GM23248 (cell line): ENCODE results near the gene MAPK8IP1.

ENCODE experiments used
- EZH2 ChIP-seq: fragments of 200-600 bp; sonication (generic); IDR thresholded peaks from 2 replicates; pipeline ENCODE4 v1.6.1; 2018; ENCODE audit warnings: antibody characterized with exemption, mild to moderate bottlenecking; ENCODE audit not compliant: insufficient read depth, poor library complexity, severe bottlenecking
- EZH2phosphoT487 ChIP-seq: fragments of 200-600 bp; sonication (generic); IDR thresholded peaks from 2 replicates; pipeline ENCODE4 v1.6.1; 2018; ENCODE audit warnings: antibody characterized with exemption, moderate library complexity, mild to moderate bottlenecking, low read depth; ENCODE audit not compliant: insufficient read depth

DNA sequence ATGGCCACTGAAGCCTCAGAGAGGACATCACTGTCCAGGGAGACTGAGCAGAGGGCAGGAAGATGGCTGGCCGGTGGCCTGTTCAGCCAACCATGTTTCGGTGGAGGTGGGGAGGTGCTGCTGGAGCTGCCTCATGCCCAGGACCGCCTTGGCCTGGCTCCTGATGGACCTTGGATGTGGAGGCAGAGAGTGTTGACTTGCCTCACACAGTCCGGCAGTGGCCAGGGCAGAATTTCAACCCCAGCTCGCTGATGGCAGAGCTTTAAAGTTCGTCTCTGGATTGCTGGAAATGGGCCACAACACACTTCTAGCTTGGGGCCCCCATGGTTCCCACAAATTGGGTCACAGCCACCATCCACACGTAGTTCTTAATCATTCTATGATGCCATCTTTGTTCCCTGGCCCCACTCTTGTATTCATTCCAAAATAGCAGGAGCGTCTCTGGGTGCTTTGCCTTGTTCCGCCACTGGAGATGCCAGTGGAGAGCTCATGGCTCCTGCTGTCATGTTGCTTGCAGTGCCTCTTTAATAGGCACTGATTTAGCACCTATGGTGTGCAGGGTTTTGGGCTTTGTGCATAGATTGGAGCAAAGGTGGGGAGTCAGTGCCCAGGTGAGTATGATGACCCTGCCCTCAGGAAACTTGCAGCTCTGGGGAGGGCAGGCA, 5.6 kb downstream of the MAPK8IP1 start:
- no peak for TF ChIP-seq EZH2
- no peak for TF ChIP-seq EZH2phosphoT487
